HG03097 (cell line): Measurements from ENCODE around the gene KCTD8.

Experiments used
- ATAC-seq: cut with Tn5 transposase; IDR thresholded peaks from one replicate; pipeline ENCODE4 v1.9.1; 2021; ENCODE audit not compliant: unreplicated experiment, low FRiP score

Gene KCTD8

DNA sequence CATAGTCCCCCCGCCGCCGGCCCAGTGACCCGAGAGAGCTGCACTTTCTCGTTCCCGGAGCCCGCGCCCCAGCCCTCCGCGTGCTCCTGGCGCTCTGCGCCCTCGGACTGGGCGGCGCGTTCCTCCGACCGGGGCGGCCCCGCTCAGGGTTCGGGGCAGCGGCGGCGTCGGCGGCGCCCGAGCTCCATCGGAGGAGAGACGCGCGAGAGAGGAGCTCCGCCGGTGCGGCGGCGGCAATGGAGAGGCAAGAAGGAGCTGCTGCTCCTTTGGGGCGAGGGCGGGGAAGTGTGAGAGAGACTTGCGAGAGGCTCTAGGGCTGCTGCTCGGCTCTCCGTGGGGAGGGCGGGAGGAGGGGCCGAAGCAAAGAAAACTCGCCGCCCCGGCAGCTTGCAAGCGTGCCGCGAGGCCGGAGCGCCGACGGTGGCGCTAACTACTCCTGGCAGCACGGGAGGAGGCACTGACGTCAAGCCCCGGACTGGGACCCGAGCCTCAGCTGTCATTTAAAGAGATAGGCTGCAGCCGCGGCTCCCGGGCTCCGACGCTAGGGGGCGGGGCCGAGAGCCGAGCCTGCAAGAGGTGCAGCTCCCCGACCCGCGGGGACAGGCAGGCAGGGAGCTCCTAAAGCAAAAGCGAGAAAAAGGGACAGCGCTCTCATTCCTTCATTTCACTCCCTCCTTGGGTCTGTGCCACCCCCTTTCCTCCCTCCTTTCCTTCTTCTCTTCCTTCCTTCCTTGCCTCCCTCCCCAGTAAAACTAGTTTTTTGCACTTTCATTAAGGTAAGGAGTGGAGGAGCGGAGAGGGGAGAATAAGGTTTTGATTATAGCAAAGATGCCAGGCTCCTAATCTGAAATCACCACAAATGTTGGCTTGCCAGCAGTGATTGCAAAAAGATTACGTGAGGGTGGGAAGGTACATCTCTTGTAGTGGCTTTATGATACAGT, at the start of gene KCTD8:
Gene KCTD8, minus strand, starts transcription at position 289 of the 941 bp plus-strand sequence.
- ATAC-seq = peak; percentile 98

DNA sequence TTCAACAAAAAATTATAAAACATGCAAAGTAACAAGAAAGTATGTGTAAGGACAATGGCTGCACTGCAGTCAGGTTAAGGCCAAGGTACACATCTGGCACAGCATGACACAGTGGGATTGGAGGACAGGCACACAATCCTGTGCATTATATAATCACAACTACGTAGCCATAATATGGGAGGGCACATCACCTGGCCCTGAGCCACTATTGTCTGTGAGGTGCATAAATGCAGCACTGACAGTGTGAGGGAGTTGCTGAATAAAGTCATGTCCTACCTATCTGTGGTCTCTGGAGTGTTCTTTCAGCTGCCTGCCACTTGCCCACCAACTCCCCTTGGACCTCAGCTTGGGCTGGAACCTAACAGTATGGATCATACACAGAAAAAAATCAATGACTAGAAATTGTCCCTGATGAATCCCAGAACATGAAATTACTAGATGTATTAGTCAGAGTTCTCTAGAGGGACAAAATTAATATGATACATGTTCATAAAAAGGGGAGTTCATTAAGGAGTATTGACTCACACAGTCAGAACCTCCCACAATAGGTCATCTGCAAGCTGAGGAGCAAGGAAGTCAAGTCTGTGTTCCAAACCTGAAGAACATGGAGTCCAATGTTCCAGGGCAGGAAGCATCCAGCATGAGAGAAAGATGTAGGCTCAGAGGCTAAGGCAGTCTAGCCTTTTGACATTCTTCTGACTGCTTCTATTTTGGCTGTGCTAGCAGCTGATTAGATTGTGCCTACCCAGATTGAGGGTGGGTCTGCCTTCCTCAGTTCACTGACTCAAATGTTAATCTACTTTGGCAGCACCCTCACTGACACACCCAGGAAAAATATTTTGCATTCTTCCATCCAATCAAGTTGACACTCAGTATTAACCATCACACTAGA, 46.4 kb upstream of the KCTD8 start:
- no peak for ATAC-seq

- no peak for ATAC-seq
These were observed 45.3 kb upstream of the KCTD8 start for GRCh38 chr4:44493924-44494323.

DNA sequence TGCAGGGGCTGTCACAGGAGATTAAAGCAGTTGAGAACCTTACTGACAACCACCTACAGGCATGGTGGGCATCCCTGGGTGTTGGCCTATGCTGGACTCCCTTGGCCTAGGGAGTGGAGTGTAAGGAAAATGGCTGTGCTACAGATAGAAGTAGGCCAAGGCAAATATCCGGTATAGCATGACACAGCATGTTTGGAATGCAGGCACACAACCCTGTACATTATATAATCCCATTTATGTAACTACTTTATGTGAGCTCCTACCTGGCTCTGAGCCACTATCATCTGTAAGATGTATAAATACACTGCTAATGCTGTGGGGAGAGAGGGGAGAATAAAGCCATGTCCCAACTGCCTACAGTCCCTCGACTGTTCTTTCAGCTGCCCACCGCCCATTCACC, 38.7 kb upstream of the KCTD8 start:
- no peak for ATAC-seq

GRCh38 chr4:44479731-44480130, 31.1 kb upstream of the KCTD8 start:
- ATAC-seq = no peak

DNA sequence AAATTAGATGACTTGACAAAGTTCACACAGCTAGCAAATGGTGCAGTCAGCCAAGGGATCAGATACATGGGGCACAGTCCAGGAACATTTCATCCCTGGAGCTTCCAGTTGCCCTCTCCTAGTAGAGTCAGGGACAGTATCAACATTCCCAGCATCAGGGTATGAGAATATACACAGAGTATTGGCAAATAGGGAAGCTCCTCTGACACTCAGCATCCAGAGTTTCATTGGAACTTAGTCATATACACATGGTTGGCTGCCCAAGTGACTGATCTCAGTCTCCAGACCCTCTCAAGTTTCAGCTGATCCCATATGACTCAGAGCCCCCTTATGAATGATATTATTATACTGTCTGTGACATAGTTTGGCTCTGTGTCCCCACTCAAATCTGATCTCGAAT, 13.7 kb upstream of the KCTD8 start:
- no peak for ATAC-seq

- no peak for ATAC-seq
These were observed 775 bp downstream of the KCTD8 start for GRCh38 chr4:44447563-44448504.

GRCh38 chr4:44446801-44447562, 1.6 kb downstream of the KCTD8 start:
- no peak for ATAC-seq

GRCh38 chr4:44446191-44446590, 2.4 kb downstream of the KCTD8 start:
- no peak for ATAC-seq

GRCh38 chr4:44438687-44439086, 9.9 kb downstream of the KCTD8 start:
- no peak for ATAC-seq

- ATAC-seq = no peak
These were observed 14.4 kb downstream of the KCTD8 start for GRCh38 chr4:44434247-44434646.

- ATAC-seq = no peak
These were observed 22.9 kb downstream of the KCTD8 start for GRCh38 chr4:44425614-44426208.

DNA sequence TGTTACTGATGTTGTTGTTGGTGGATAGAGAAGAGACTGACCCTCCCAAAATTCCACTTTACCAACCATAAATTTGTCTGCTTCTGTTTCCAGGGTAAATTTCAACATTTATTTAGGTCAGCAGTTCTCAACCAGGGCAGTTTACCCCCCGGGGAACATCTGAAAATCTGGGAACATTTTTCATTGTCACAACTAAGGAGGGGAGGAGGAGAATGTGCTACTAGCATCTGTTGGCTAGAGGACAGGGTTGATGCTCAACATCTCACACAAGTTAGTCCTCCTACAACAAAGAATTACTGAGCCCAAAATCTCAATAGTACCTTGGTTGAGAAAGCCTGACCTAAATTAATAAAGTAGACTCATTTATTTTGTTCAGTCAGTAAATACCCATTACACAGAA, 25.7 kb downstream of the KCTD8 start:
- ATAC-seq = no peak

GRCh38 chr4:44421330-44422065, 27.1 kb downstream of the KCTD8 start:
- no peak for ATAC-seq

DNA sequence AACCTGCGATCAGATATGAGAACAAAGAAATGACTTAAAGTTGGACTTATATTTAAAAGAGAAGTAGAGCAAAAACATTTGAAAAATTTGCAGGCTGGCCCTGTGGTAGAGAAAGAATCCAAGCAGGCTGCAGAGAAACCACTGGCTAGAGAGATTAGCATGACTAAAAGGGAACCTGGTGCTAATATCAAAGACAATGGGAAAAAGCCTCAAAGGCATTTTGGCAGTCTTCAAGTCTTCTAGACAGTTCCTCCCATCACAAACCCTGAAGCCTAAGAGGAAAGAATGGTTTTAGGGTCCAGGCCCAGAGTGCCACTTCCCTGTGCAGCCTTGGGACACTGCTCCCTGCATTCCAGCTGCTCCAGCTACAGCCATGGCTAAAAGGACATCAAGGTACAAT, 33.4 kb downstream of the KCTD8 start:
- no peak for ATAC-seq

DNA sequence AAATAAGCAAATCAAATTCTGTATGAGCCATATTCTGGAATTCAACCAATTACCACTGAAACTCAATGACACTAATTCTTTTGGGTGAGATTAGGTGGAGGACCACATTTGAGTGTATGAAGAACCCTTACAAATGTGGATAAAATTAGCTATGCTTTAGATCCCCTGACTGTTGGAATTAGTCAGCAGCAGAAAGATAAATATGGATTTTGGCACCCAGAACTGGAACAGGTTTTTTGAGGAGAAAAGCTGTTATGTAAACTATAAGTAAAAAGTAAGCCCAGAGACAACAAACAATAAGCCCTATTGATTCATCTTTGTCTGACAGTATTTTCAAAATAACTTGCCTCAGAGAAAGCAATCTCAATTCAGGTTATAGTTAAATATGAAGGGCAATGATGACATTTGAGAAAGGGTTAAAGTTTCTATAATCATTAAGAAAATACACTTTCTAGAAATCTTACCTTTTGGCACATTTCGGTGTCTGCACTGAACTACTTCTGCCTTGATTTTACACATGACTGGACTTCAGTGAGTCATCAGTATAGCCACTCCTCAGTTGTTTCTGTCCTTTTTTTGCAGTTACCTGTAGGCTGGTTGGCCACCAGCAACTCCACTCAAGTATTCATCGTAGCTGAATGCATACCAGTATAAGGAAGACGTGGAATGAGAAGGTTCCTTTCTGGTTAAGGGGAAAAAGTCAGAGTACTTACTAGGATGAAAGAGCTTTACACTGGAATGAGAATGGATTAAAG, 80.0 kb downstream of the KCTD8 start:
- ATAC-seq = no peak

GRCh38 chr4:44354172-44354571, 94.4 kb downstream of the KCTD8 start:
- no peak for ATAC-seq

DNA sequence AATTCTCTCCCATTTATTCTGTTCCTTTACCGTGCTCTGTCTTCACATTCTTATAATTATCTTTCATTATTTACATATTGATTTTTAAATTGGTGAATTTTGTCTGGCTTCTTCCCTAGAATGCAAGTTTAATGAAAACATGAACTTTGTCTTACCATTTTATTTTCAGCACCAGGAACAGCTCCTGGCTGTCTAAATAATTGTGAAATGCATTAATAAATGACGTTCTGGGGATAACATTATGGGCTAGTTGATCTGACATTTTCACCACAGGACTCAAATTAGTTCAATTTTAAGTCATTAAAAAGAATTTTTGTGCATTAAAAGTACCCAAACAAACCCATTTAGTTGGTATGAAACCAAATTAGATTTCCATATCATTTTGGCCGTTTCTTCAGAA, 97.5 kb downstream of the KCTD8 start:
- ATAC-seq = no peak
